Measurements from ENCODE around the gene EXOSC10.
"Not testable (repeated sequence)": the region's sequence is repeated elsewhere in the genome, so short reads cannot be mapped to it uniquely, and the experiment has no call there.

EXOSC10 gene

GRCh38 chr1:11107599-11107998 is 7.9 kb upstream of the EXOSC10 start:
- DNase-seq = no peak

GRCh38 chr1:11105586-11105985 is 5.9 kb upstream of the EXOSC10 start:
- no peak for DNase-seq

GRCh38 chr1:11101347-11101746 is 1.7 kb upstream of the EXOSC10 start:
- DNase-seq = no peak

GRCh38 chr1:11100806-11101205 is 1.1 kb upstream of the EXOSC10 start:
- not testable (repeated sequence) for DNase-seq

- DNase-seq = no peak
Measured at GRCh38 chr1:11100149-11100493, 452 bp upstream of the EXOSC10 start.

- DNase-seq = no peak
Measured at GRCh38 chr1:11098931-11099309, 749 bp downstream of the EXOSC10 start.

GRCh38 chr1:11083784-11084183 is 15.9 kb downstream of the EXOSC10 start:
- not testable (repeated sequence) for DNase-seq

- DNase-seq = no peak
Measured at GRCh38 chr1:11080931-11081330, 18.7 kb downstream of the EXOSC10 start.

- DNase-seq = no peak
Measured at GRCh38 chr1:11078631-11079030, 21.0 kb downstream of the EXOSC10 start.

GRCh38 chr1:11073398-11073797 is 26.3 kb downstream of the EXOSC10 start:
- not testable (repeated sequence) for DNase-seq

GRCh38 chr1:11072216-11072917 is 27.3 kb downstream of the EXOSC10 start:
- DNase-seq = no peak

- DNase-seq = no peak
Measured at GRCh38 chr1:11071463-11072215, 28.0 kb downstream of the EXOSC10 start.

- DNase-seq = no peak
Measured at GRCh38 chr1:11070876-11071275, 28.8 kb downstream of the EXOSC10 start.

- DNase-seq = no peak
Measured at GRCh38 chr1:11068600-11069473, 30.8 kb downstream of the EXOSC10 start.

- DNase-seq = no peak
Measured at GRCh38 chr1:11067716-11068599, 31.7 kb downstream of the EXOSC10 start.

GRCh38 chr1:11065796-11066195 is 33.9 kb downstream of the EXOSC10 start:
- no peak for DNase-seq

GRCh38 chr1:11064942-11065341 is 34.7 kb downstream of the EXOSC10 start:
- no peak for DNase-seq

GRCh38 chr1:11063937-11064537 is 35.6 kb downstream of the EXOSC10 start:
- not testable (repeated sequence) for DNase-seq

- no peak for DNase-seq
Measured at GRCh38 chr1:11062965-11063401, 36.7 kb downstream of the EXOSC10 start.

GRCh38 chr1:11061652-11062365 is 37.9 kb downstream of the EXOSC10 start:
- no peak for DNase-seq

Data from kidney glomerular epithelial cell (primary cell).